ENCODE results near the gene ALG12.
A peak's percentile ranks its signal among the peaks of the same experiment; 100 is the strongest.
"Not testable (repeated sequence)": the region's sequence is repeated elsewhere in the genome, so short reads cannot be mapped to it uniquely, and the experiment has no call there.

The ALG12 gene

DNA sequence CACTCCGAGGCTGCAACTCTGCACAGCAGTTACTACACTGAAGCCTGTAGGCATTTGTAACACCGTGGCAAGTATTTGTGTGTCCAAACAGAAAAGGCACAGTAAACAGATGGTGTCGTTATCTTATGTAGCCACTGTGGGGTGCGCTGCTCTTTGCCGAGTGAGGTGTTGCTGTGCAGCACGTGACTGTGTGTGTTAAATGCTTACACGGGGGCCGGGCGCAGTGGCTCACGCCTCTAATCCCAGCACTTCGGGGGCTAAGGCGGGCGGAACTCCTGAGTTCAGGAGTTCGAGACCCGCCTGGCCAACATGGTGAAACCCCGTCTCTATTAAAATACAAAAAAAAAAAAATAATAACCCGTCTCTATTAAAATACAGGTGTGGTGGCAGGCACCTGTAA is 53.1 kb downstream of the ALG12 start:
- DNase-seq, result no peak

DNA sequence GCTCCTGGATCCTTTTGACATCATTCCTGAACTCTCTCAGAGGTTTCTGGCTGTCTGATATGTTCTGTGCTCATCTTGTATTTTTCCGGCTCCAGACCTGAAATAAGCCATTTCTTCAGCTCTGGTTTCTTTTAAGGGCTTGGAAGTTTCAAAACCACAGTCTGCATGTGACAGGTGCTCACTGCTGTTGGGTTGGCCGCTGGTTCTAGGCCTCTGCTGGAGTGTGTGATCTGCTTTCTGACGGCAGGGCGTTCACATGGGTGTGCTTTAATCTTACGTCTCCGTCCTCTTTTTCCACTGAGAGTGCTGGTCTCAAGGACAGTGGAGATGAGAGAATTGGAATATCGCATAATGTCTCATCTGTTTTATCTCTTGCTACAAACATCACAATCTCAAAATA is 54.3 kb downstream of the ALG12 start:
- no peak for DNase-seq

DNA sequence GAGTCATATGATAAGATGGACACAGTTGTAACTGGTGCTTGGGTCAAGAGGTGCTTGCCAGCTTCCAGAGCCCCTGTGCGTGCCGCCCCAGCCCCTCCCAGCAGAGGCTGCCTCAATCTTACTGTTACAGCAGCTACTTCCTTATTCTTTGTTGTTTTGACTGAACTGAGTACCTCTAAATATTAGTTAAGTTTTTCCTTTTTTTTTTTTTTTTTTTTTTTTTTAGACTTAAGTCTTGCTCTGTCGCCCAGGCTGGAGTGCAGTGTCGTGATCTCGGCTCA is 55.8 kb downstream of the ALG12 start:
- DNase-seq, result no peak

DNA sequence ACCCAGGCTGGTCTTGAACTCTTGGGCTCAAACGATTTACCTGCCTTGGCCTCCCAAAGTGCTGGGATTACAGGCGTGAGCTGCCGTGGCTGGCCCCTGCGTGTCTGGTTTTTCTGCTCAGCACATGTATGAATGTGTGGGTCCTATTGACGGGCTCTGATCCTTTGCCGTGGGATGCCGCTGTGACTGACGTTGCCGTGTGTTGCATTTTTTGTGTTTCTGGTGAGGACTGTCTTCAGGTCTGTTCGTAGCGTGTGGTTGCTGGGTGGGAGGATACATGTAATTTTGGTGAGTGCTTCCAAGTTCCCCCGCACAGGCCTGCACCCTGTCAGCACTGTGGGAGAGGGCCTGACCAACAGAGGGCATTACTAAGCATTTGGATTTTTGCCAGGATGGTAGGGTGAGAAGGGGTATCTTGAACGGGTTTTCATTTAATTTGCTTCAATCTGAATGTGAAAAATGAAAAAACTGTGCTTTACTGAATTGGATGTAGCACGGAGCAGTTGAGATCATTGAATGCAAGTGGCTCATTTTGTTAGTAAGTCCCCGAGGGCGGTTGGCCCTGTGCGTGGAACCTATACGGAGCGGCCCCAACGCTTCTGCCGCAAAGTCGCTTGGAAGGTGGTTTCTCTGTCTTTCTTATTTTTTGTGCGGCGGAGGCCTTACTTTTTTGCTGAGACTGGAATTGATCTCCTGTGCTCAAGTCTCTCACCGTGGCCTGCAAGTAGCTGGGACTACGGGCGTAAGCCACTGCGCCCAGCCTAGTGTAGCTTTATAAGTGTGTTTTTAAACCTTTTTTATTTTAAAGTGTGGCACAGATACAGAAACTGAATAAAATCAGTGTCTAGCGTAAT is 56.4 kb downstream of the ALG12 start:
- no peak for DNase-seq

DNA sequence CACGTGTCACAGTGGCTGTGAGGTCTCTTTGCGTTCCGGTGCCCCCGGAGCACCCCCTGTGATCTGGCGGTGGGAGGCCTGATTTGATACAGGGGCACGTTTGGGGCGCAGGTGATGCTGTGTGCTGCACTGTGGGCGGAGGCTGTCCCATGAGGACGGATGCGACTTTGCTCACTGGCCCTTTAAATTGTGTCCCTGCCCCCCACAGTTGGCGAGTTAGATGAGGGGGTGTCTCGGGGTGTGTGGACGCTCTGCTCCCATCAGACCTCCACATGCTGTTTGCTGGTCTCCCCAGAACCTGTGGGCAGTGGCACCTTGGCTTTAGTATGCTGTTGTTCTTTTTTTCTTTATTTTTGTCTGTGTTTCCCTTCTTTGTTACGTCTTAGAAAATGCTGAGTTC is 59.4 kb downstream of the ALG12 start:
- no peak for DNase-seq

DNA sequence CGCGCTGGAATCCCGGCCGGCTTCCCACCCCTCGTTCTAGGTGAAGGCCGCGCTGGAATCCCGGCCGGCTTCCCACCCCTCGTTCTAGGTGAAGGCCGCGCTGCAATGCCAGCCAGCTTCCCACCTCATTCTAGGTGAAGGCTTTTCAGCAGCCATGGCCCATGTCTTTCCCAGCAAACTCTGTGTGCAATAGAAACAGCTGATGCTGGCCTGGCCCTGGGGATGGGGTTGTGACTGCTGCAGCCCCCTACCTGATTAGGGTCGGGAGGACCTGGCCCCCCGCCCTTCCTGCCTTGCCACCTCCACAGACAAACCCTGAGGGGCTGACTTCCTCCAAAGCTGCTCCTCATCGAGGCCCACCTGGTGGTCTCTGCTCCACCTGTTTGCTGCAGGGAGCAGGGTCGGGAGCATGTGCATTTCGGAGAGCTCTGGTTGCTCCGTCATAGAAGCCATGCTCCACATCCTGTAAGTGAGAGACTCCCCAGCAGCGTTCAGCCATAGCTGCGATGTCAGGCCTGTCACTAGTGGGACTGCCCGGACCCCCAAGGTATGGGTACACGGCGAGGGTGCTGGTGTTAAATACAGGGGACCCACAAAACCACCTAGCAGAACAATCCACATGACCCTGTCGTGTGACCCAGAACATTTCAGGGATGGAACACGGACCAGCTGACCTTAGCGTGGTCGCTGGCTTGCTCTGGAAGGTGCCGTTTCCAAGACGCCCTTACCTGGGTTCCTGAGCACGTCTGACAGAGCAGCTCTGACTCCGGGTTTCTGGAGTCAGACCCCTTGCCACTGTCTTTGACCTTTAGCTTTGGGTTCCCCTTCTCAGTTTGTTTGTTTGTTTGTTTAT is 61.2 kb downstream of the ALG12 start:
- no peak for DNase-seq

DNA sequence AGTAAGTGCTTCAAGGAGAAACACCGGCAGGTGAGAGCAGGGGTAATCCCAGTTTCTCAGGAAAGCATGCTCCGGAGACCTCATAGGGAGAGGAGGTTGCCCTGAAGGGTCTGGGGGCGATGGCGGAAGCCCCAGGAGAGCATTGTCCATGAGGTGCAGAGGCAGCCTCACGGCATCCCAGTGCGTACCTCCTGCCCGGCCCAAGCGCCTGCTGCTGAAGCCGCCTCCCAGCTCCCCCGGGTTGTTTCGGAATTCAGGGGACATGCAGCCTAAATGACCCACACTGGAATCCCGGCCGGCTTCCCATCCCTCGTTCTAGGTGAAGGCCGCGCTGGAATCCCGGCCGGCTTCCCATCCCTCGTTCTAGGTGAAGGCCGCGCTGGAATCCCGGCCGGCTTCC is 61.9 kb downstream of the ALG12 start:
- DNase-seq, result no peak

DNA sequence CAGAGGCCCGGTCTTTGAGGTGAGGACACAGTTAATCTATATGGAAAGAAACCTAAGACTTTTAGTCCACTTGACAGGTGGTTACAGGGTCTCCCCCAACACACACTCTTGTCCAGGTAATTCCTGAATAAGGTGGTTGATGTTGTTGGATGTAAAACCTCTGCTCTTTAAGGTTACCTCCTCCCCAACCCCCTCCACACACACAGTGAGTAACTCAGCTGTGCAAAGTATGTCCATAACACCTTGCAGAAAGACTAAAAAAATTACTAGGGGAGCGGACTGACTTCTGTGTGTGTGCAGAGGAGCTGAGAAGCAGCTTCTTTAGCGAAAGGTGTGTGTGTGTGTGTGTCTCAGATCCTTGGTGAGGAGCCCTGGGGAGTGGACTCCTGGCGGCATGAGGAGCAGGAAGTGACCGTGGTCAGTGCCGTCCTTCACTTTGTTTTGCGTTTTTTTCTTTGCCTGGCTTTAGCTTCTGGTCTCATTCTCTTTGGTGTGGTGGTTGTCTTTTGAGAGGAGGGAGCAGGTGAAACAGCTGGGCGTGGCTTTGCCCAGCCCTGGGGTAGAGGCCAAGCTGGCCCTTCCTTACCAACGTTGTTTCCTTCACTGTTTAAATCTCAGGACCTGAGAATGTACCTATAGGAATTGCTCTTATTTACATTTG is 62.9 kb downstream of the ALG12 start:
- no peak for DNase-seq

DNA sequence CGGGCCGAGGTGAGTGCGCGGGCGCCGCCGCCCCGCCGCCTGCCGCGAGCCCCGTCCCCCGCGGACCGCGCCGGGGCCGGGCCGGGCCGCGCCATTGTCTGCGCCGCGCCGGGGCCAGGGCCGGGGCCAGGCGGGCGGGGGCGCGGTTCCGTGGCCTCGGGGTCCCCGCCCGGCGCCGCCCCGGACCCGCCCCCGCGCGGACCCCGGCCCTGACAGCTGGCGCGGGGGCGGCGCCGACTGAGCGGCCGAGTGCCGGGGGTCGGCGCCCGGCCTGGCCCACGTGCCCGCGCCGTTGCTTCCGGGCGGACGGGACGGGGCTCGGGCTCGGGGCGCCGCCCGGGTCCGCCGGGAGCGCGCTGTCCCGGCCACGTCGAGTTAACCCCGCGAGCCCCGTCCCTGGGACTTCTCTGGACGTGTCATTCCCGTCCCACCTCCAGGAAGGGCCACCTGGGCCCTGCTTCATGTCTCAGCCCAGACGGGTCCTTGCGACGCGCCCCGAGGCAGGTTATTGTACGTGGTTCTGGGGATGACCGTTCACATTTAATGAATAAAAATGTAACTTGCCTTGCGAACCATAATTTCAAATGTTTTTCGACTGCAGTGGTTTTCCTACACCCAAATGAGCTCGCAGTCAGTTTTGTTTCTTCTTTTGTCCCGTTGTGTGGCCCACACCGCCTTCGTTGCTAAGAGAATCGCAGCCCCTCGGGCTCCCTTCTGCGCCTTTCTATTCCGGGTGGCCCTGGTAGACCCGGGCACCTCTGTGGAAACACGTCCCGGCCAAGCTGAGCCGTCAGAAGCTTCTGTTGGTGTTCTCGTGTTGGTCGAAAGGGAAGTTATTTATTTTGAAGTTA is 64.0 kb downstream of the ALG12 start:
- DNase-seq, result no peak

DNA sequence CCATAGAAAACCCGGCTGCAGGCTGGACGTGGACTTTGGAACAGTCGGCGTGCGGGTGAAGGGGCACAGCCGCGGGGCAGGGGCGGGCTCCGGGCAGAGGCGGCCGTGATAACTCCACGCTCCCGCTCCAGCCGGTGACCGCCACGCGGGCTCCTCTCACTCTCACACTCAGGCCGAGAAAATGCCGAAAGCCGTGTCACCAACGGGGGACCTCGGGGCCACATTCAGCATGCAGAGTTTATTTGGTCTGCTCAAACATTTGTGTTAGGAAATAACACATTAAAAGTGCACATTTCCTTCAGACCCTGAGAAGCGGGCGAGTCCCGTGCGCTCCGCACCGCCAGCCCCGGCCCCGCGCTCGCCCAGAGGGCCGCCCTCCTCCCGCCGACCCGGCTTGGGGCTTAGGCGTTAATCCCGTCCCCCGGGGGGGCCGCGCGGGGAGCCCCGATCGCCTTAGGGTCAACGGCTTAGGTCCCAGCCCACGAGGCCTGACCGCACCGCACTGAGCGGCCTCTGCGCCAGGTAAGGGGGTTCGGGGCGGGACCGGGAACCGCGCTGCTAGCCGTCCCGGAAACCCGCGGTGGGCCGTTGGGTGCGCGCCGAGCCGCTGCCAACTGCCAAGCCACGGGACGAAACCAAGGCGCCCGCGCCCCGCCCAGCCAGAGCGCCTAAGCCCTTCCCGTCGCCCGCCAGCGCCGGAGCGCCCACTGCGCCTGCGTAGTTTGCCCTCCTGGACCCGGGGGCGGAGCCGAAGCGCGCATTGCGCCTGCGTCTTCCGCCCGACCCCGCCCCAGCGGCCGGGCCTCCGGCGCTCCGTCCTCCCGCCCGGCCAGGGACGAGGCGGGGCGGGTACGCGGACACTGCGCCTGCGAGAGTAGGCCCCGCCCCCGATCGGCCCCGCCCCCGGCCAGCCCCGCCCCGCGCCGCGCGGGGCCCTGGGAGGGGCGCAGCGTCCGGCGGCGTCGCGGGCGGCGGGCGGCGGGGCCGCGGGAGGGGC is 65.0 kb downstream of the ALG12 start, which contains the start of gene ZBED4:
Gene ZBED4, plus strand, starts transcription at position 947 of the 997 bp plus-strand sequence. CDS start 29,819 bp downstream, outside the sequence.
- peak; percentile 20 to 41 for DNase-seq

DNA sequence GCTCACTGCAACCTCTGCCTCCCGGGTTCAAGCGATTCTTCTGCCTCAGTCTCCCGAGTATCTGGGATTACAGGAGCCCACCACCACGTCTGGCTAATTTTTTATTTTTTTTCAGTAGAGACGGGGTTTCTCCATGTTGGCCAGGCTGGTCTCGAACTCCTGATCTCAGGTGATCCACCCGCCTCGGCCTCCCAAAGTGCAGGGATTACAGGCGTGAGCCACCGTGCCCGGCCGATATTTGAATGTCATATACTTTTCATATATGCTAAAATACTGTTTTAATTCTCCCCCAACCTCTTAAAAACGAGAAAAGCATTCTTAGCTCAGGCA is 65.7 kb downstream of the ALG12 start:
- DNase-seq, result not testable (repeated sequence)

DNA sequence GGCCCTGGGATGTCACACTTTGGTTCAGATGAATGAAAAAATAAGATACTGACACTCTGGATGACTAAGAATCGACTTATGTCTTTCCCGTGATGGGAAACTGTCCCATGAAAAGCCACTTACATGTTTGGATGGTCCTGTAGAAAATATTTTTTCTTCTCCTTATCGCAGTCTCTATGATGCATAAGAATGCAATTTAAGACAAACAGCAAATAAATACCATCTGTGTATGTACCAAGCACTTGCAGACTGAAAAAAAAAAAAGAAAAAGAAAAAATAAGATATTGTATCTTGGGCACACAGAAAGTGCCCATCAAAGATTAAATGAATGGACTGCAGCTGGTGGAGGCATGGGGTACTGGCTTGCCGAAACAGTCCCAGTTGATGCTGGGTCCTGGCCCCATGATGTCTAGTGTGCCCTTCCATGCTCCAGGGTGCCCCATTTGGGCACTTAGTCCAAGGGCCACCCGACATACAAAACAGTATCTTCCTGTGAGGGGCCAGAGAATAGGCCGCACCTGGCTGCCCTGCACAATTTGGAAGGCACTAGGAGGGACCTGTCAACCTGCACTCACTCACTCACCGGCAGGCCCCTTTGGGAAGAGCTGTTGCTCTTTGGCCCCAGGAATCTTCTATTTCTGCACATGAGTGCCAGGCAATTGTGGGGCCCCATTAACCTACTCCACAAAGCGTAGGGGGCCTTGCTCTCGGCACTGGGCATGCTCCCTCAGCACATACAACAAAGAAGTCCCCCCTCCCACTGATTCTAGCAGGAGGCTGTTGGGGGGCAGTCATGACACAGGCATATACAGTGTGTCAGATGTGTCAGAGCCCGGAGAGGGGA is 67.1 kb downstream of the ALG12 start:
- no peak for DNase-seq

All from NCI-H187 (cell line).